Endothelial cell of umbilical vein (primary cell): Measurements from ENCODE around the gene C8B.

ENCODE experiments used
- CTCF ChIP-seq, 2 donors: IDR thresholded peaks; 1 replicate in 1 of 2; 2 replicates in 1 of 2; pipeline ENCODE4 v1.5.1; 2011; ENCODE audit warnings: low read length in 2 of 2, mild to moderate bottlenecking in 2 of 2, moderate library complexity in 2 of 2, control low read depth in 1 of 2, inconsistent platforms in 1 of 2, low read depth in 1 of 2; ENCODE audit not compliant: insufficient read depth in 1 of 2; ENCODE audit errors: extremely low read depth in 1 of 2
- EZH2 ChIP-seq: IDR thresholded peaks from 2 replicates; pipeline ENCODE4 v1.6.1; 2012; ENCODE audit warnings: borderline replicate concordance, low read depth, mild to moderate bottlenecking, moderate library complexity, low read length, inconsistent platforms; ENCODE audit not compliant: severe bottlenecking
- MAX ChIP-seq: IDR thresholded peaks from 2 replicates; pipeline ENCODE4 v1.6.1; 2011; ENCODE audit not compliant: insufficient read depth, insufficient read length

GRCh38 chr1:56933606-56934005, 32.2 kb downstream of the C8B start:
- no peak for TF ChIP-seq CTCF (IDR thresholded peaks at IDR 0.05; ENCODE audit: extremely low read depth in 1 of 2, insufficient read depth in 1 of 2, low read depth in 1 of 2, low read length in 2 of 2)
- TF ChIP-seq MAX = no peak
- no peak for TF ChIP-seq EZH2
